Esophagus squamous epithelium (tissue), 5 donors: ENCODE measurements around the gene CTNNB1. TPM values are rescaled to one million over a fixed set of nuclear protein-coding genes. Genes with fewer than 3 reads are reported as not detected.
A peak's percentile ranks its signal among the peaks of the same experiment; 100 is the strongest.

Source experiments
- DNase-seq: peaks from one replicate; lab custom pipeline; 2025; lab: John Stamatoyannopoulos, UW
- H3K27ac ChIP-seq, 4 donors: fragments of 200-600 bp; sonication (generic); one replicate each; pipeline ENCODE4 v1.5.1; 2016 to 2019; ENCODE audit warnings: mild to moderate bottlenecking in 1 of 4
- H3K27me3 ChIP-seq, 4 donors: fragments of 200-600 bp; sonication (generic); 1 replicate in 3 of 4; 2 replicates in 1 of 4; pipeline versions ENCODE4 v1.5.1 to v1.6.0; 2017 to 2021; ENCODE audit warnings: antibody characterized with exemption in 1 of 4
- H3K36me3 ChIP-seq, 3 donors: fragments of 200-600 bp; sonication (generic); one replicate each; pipeline ENCODE4 v1.5.1; 2016 to 2019
- H3K4me1 ChIP-seq, 3 donors: fragments of 200-600 bp; sonication (generic); one replicate each; pipeline ENCODE4 v1.5.1; 2017 to 2019
- H3K4me3 ChIP-seq, 4 donors: fragments of 200-600 bp; sonication (generic); 1 replicate in 3 of 4; 2 replicates in 1 of 4; pipeline ENCODE4 v1.5.1; 2016 to 2019; ENCODE audit warnings: mild to moderate bottlenecking in 2 of 4, moderate library complexity in 1 of 4
- H3K9me3 ChIP-seq, 3 donors: fragments of 200-600 bp; sonication (generic); one replicate each; pipeline ENCODE4 v1.5.1; 2016 to 2019
- POLR2A ChIP-seq, 4 donors: fragments of 450-650 bp; IDR thresholded peaks; one replicate each; pipeline ENCODE4 v1.6.1; 2017; ENCODE audit warnings: antibody characterized with exemption in 4 of 4, mild to moderate bottlenecking in 4 of 4, moderate library complexity in 3 of 4
- WGBS, 2 donors: methylation state at CpG; one replicate each; pipeline ENCODE4 v1.1.5; 2018; 5-methylcytosine and 5-hydroxymethylcytosine counted together
- intact Hi-C: fragments of 100-400 bp; cut with DNase I; formaldehyde crosslinking; loops from one replicate; pipeline ENCODE4 v1.15.0; 2022
- total RNA-seq, 4 donors: library from RNA; depleted of rRNA; stranded (reverse); fragments of >200 nt; gene quantifications; one replicate each; pipeline ENCODE4 v1.1.0, GENCODE V29; 2016
- TF ChIP-seq, protein P1 (sequence below), 6 experiments: fragments of 450-650 bp in 4 of 6; fragments of 200-600 bp in 2 of 6; sonication (generic) in 2 of 6; IDR thresholded peaks; one replicate each; pipeline ENCODE4 v1.5.1; 2016 to 2019; ENCODE audit warnings: antibody characterized with exemption in 6 of 6, mild to moderate bottlenecking in 4 of 6, moderate library complexity in 4 of 6
- donor health status: DM: yes; HTN: yes; CAD: no.

Gene CTNNB1
- total RNA-seq, 4 donors from 2014 or later = 219 to 430 (median 290) TPM

DNA sequence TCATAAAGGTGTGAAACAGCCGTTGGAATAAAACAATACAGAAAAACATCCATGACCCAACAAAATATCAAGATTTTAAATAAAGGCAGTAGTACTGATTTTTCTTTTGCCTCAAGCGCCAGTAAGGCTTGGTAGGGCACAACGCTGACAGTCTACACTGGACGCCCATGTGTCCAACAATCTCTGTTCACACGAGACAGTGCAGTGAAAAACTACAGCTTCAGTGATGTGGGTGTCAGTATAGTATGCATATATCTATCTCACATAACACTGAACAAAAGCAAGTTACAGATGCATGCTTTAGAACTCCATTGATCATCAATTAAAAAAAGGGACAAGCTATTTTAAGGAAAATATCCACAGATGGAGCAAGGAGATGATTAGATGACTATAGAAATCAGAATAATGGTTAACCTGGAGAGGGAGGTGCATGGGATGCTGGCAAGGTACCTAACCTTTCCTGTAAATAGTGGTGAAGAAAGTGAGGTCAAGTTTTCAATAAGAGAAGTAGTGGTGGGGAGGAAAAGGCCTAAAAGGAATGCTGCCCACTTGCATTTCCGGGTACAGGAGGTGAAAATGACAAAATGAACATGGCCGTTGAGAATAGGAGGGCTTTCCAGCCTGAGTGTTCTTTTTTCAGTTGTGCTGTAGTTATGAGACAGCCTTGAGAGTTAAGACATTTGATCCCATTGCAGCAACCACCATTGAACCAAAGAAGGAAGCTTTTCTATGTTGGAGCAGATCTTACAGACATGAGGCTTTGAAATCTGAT lies 42.7 kb downstream of the CTNNB1 start:
- H3K4me3 ChIP-seq = no peak overlapping the region
- TF ChIP-seq POLR2A (IDR thresholded peaks at IDR 0.05) = no peak
- TF ChIP-seq, protein P1, sequence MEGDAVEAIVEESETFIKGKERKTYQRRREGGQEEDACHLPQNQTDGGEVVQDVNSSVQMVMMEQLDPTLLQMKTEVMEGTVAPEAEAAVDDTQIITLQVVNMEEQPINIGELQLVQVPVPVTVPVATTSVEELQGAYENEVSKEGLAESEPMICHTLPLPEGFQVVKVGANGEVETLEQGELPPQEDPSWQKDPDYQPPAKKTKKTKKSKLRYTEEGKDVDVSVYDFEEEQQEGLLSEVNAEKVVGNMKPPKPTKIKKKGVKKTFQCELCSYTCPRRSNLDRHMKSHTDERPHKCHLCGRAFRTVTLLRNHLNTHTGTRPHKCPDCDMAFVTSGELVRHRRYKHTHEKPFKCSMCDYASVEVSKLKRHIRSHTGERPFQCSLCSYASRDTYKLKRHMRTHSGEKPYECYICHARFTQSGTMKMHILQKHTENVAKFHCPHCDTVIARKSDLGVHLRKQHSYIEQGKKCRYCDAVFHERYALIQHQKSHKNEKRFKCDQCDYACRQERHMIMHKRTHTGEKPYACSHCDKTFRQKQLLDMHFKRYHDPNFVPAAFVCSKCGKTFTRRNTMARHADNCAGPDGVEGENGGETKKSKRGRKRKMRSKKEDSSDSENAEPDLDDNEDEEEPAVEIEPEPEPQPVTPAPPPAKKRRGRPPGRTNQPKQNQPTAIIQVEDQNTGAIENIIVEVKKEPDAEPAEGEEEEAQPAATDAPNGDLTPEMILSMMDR (IDR thresholded peaks at IDR 0.05) = no peak
- no peak for DNase-seq
- peaks cover 9 to 64% (median 10%) of the 10 kb centered on the region in 3 donors for H3K36me3 ChIP-seq
- peak overlapping the region in 1 of 4 donors; percentile 24 for H3K27ac ChIP-seq
- H3K27me3 ChIP-seq = no peaks in the 10 kb centered on the region
- intact Hi-C loops = no loop called here
- H3K4me1 ChIP-seq = peaks cover 0 to 22% (median 0%) of the 10 kb centered on the region in 3 donors
- H3K9me3 ChIP-seq = no peaks in the 10 kb centered on the region
- WGBS, 2 donors = 73 to 79% methylated on average over 7 of the region's 7 CpGs

DNA sequence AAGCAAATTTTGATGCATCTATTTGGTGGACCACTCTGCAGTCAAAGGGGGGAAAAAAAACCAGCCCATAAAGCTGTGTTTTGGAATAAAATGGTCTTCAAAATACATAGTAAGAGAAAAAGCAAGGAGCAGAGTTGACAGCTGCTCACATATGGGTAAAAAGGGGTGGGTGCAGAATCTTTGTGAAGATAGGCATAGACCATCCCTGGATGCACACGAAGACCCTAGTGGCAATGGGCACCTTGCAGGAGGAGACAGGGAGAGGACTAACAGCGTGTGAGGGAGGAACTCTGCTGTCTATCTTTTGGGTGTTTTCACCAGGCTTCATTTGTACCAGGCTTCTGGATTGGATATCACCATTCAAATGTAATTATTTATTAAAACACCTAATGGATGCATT lies 43.9 kb downstream of the CTNNB1 start:
- 64 to 92% methylated on average over 2 of the region's 2 CpGs for WGBS, 2 donors
- peaks cover 7 to 52% (median 7%) of the 10 kb centered on the region in 3 donors for H3K36me3 ChIP-seq
- no peak for TF ChIP-seq POLR2A (IDR thresholded peaks at IDR 0.05)
- TF ChIP-seq, protein P1 (IDR thresholded peaks at IDR 0.05) = no peak

DNA sequence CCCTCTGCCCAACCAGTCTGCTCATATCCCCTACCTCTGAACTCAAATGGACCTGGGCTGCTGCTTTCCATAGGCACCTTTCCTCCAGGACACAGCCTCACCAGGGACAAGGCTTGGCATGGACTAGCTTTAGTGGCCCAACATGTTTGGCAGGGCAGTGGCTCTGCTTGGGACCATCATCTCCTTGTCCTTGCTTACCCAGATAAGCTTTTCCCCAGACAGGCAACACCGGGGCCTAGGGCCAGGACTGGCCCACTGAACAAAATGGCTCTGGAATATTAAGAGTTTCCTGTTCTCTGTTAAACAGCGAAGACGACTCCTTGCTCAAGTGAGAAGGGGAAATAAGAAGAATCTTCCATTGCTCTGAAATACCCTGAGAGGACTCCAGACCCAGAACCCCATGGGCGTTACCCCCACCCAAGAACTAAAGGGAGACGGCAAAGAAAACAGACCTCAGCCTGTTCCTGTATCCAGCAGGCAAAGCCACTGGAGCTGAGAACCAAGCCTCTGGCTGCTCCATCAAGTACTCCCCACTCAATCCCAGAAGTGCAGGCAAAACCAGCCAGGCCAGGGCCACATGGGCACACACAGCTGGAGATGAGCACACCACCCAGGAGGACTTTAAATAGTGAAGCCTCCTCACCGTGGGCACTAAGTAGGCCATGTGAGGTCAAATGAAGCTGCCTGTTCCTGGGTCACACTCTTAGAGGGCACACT lies 45.5 kb downstream of the CTNNB1 start:
- Histone ChIP-seq H3K27ac (no peak overlapping the region), H3K4me3 (no peak overlapping the region), H3K27me3 (no peaks in the 10 kb centered on the region), H3K36me3 (peaks cover 0 to 36% (median 0%) of the 10 kb centered on the region in 3 donors), H3K4me1 (peaks cover 0 to 17% (median 0%) of the 10 kb centered on the region in 3 donors), H3K9me3 (no peaks in the 10 kb centered on the region)
- DNase-seq = no peak
- intact Hi-C loops = no loop called here
- TF ChIP-seq, protein P1 (IDR thresholded peaks at IDR 0.05) = no peak
- TF ChIP-seq POLR2A (IDR thresholded peaks at IDR 0.05) = no peak
- 82% methylated on average over 3 of the region's 6 CpGs; no CpG with 5 or more reads in 1 of the 2 donors for WGBS, 2 donors

More for the DNA sequence above, 43.9 kb downstream of the CTNNB1 start:
- DNase-seq = no peak
- Histone ChIP-seq H3K9me3 (no peaks in the 10 kb centered on the region), H3K27me3 (no peaks in the 10 kb centered on the region), H3K4me3 (no peak overlapping the region), H3K4me1 (peaks cover 0 to 22% (median 0%) of the 10 kb centered on the region in 3 donors), H3K27ac (no peak overlapping the region)
- intact Hi-C loops = no loop called here

DNA sequence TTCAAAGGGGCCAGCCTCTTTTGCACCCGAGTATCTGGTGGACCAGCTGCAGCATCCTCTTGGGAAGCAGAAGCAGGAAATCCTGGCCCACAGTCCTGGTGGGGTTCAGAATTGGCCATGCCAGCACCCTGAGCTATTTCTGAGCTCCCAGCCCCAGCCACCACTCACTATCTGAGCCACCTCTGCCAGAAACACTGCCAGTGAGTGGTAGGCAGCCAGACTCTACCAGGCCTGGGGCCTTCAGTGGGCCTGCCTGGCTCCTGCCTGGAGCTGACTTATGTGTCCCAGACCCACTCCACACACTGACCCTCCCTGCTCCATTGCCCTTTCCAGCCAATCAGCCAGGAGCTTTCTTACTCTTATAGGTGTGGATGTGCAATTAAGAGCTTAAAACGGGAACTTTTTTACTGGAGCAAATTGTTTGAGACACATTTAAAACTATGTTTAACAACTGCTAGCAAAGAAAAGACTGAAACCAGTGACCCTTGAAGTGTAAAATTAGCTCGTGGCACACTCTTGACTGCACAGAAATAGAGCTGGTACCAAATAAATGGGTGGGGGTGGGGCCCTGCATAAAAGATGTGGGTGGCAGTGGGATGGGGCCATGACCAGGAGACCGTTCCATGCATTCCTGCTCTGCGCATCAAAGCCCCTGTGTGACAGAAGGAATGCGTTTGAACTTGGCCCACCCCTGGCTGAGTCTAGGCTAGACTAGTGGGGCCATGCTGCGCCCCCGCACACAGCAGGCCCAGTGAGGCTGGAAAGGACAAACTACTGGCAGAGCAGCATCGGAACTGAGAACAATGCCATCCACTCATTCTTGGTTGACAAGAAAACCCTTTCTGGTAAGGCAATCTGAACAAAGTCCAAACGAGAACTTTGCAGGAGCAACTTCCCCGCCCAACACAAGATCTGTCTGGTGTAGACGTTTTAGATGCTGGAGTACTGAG lies 48.0 kb downstream of the CTNNB1 start:
- no peaks in the 10 kb centered on the region for H3K4me1 ChIP-seq
- no peak overlapping the region for H3K27ac ChIP-seq
- H3K9me3 ChIP-seq = no peaks in the 10 kb centered on the region
- H3K36me3 ChIP-seq = peaks cover 0 to 12% (median 0%) of the 10 kb centered on the region in 3 donors
- 52 to 81% methylated on average over 5 of the region's 12 CpGs for WGBS, 2 donors
- intact Hi-C loops = no loop called here
- TF ChIP-seq, protein P1 (IDR thresholded peaks at IDR 0.05) = no peak
- no peak for TF ChIP-seq POLR2A (IDR thresholded peaks at IDR 0.05)
- H3K4me3 ChIP-seq = no peak overlapping the region
- DNase-seq = no peak
- no peaks in the 10 kb centered on the region for H3K27me3 ChIP-seq
